Measurements from ENCODE around the gene RAD23B.

Gene RAD23B

GRCh38 chr9:107277801-107278200 lies 5.3 kb upstream of the RAD23B start:
- TF ChIP-seq CTCF (IDR thresholded peaks at IDR 0.05; ENCODE audit: low read depth, low read length, missing control alignments) = no peak
- no peaks in the 10 kb centered on the region for H3K27me3 ChIP-seq (replicated peaks)
- no peak overlapping the region for H3K4me3 ChIP-seq (ENCODE audit: low read depth, low read length)
- in situ Hi-C loops (cut with HindIII; ENCODE audit: low pct_ligation_motif_present, low sequenced_read_pairs) = no loop called here
- no peaks in the 10 kb centered on the region for H3K36me3 ChIP-seq (replicated peaks)
- no peak overlapping the region for H3K27ac ChIP-seq
- DNase-seq = no peak

GRCh38 chr9:107279086-107279485 lies 4.0 kb upstream of the RAD23B start:
- H3K27ac ChIP-seq = no peak overlapping the region

DNA sequence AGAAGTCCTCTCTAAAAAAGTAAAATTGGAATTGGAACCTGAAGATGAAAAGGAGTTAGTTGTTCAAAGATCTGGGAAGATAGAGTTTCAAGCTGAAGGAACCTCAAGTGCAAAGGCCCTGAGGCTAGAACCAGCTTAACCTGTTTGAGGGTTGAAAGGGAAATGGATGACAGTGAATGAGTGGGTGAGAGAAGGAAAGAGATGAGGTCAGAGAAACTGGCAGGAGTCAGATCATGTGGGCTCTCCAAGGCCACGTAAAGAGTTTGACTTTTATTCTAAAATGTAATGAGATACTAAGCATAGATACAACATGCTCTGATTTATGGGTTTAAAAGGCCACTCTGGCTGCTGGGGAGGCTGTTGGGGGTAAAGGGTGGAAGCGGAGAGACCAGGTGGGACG lies 2.5 kb upstream of the RAD23B start:
- no peak for TF ChIP-seq CTCF (IDR thresholded peaks at IDR 0.05; ENCODE audit: low read depth, low read length, missing control alignments)
- peaks cover 7% of the 10 kb centered on the region for H3K36me3 ChIP-seq (replicated peaks)
- in situ Hi-C loops (cut with HindIII; ENCODE audit: low pct_ligation_motif_present, low sequenced_read_pairs) = no loop called here
- no peak overlapping the region for H3K27ac ChIP-seq
- no peak overlapping the region for H3K4me3 ChIP-seq (ENCODE audit: low read depth, low read length)
- DNase-seq = no peak
- H3K27me3 ChIP-seq (replicated peaks) = no peaks in the 10 kb centered on the region

More at GRCh38 chr9:107279086-107279485, 4.0 kb upstream of the RAD23B start:
- Histone ChIP-seq H3K4me3 (ENCODE audit: low read depth, low read length) (no peak overlapping the region), H3K36me3 (replicated peaks) (peaks cover 7% of the 10 kb centered on the region), H3K27me3 (replicated peaks) (no peaks in the 10 kb centered on the region)
- no peak for TF ChIP-seq CTCF (IDR thresholded peaks at IDR 0.05; ENCODE audit: low read depth, low read length, missing control alignments)
- in situ Hi-C loops (cut with HindIII; ENCODE audit: low pct_ligation_motif_present, low sequenced_read_pairs) = no loop called here
- no peak for DNase-seq

- Histone ChIP-seq H3K4me3 (ENCODE audit: low read depth, low read length) (no peak overlapping the region), H3K36me3 (replicated peaks) (peaks cover 7% of the 10 kb centered on the region), H3K27ac (no peak overlapping the region), H3K27me3 (replicated peaks) (no peaks in the 10 kb centered on the region)
- DNase-seq = no peak
- in situ Hi-C loops (cut with HindIII; ENCODE audit: low pct_ligation_motif_present, low sequenced_read_pairs) = no loop called here
- no peak for TF ChIP-seq CTCF (IDR thresholded peaks at IDR 0.05; ENCODE audit: low read depth, low read length, missing control alignments)
These were observed 1.9 kb upstream of the RAD23B start for GRCh38 chr9:107281184-107281583.

DNA sequence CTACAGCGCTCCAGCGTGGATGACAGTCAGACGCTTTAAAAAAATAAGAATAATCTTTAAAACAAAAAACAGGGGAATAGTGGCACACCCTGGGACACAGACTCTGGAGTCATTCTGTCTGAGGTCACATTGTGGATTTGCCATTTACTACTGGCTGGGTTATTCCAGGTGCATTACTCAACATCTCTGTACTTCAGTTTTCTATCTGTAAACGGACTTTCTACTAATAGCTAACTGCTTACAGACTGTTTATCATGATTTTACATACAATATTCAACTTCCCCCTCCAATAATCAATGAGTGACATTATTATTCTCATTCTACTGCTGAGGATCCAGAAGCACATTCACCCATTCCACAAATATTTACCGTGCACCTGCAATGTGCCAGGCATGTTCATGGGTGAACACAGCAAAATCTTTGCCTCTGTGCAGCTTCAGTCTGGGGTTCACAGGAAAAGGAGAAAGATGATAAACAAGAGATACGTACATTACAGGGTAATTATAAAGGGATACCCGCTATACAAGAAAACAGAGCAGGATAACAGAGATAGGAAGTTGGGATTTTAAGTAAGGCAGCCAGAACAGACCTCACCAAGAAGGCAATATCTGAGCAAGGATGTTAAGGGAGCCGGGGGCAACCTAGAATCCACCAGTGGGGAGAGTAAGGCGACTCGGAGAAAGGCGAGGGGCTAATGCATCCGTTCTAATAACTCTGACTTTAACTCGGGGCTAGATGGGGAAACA lies 984 bp upstream of the RAD23B start:
- in situ Hi-C loops (cut with HindIII; ENCODE audit: low pct_ligation_motif_present, low sequenced_read_pairs) = no loop called here
- peaks cover 7% of the 10 kb centered on the region for H3K36me3 ChIP-seq (replicated peaks)
- H3K27ac ChIP-seq = peak overlapping the region; percentile 69
- no peak for DNase-seq
- TF ChIP-seq CTCF (IDR thresholded peaks at IDR 0.05; ENCODE audit: low read depth, low read length, missing control alignments) = no peak
- no peaks in the 10 kb centered on the region for H3K27me3 ChIP-seq (replicated peaks)
- H3K4me3 ChIP-seq (ENCODE audit: low read depth, low read length) = peak overlapping the region; percentile 72
